ENCODE results near the gene ZNF878.
"Not testable (repeated sequence)": the region's sequence is repeated elsewhere in the genome, so short reads cannot be mapped to it uniquely, and the experiment has no call there.

ZNF878 gene

DNA sequence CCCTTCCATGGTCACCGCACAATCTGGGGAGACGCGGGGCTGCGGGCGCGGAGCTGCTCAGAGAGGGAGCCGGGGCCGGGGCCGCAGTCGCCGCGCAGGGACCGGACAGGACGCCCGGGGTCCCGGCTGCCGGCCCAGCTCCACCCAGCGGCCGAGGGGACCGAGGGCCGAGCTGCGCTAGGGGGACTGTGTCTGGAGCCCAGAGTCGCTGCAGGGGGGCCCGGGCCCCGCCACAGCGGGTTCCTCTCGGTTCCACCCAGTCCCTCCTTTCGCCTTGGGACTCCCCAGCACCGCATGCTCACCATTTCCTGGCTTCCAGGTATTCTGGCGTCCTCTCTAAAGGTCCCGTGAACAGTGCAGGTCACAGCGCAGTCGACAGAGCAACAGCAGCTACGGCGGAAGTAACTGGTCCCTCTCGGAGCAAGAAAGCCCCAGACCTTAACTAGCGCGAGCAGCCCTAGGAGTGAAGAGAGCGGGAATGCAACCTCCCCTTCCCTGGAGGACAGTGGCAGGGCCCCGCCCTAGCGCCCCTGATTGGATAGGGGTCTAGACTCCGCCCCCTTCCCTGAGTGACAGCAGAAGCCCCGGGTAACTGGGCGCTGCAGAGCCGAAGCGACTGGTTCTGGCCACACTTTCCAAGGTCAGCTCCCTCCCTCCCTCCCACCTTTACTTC, at the start of gene ZNF878:
Gene ZNF878 (minus strand): TSS at position 465 of the 673 bp plus-strand sequence. CDS start 160 bp downstream, at position 305.
- peak; percentile 89 for DNase-seq

DNA sequence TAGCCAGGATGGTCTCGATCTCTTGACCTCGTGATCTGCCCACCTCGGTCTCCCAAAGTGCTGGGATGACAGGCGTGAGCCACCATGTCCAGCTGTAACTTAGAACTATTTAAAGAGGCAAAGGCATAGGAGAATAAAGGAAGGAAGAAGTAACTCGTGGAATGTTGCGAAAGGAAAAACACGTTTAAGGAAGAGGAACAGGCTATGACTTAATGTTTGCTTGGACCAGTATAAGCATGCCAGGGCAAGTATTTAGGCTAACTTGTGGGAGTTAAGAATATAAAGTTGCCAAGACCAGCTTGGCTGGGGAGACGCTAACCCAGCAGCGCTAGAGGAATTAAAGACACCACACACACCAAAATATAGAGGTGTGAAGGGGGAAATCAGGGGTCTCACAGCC, 45.3 kb upstream of the ZNF878 start:
- no peak for DNase-seq

DNA sequence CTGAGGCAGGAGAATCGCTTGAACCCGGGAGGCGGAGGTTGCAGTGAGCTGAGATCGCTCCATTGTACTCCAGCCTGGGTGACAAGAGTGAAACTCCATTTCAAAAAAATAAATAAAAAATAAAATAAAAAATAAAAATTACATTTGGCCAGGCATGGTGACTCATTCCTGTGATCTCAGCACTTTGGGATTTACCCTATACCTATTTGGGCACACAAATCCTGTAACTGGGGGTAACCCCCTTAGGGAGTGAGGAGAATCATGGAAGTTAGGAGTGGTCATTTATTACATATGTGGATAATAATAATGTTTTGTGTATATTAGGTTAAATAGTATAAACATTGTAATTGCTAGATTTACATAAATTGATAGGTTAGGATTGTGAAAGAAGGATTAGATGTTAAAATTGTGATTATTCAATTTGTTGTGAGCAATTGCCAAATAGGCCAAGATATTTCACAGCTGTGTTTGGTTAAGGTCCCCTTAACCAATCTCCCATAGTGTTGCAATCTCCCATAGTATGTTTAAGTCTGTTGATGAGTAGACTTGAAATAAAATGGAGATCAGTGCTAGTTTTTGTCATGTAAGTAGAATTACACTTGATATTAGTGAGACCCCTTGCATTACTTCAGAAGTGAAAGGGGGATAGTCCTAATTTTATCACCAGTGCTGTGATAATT, 42.5 kb upstream of the ZNF878 start:
- DNase-seq: no peak

GRCh38 chr19:12093777-12094176, 41.0 kb upstream of the ZNF878 start:
- DNase-seq: no peak

DNA sequence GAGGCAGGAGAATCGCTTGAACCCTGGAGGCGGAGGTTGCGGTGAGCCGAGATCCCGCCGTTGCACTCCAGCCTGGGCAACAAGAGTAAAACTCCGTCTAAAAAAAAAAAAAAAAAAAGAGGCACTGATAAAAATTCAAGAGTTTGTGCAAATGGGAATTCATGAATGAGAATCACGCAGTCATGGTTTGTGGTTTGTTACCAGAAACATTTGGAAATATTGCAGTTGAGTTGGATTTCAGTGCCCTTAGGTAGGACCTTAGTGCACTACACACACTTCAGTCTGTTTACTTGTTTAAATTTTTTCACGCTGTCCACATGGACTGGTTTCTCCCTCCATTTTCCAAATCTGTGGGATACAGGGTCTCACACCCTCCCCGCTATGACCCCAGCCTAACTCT, 40.2 kb upstream of the ZNF878 start:
- no peak for DNase-seq

DNA sequence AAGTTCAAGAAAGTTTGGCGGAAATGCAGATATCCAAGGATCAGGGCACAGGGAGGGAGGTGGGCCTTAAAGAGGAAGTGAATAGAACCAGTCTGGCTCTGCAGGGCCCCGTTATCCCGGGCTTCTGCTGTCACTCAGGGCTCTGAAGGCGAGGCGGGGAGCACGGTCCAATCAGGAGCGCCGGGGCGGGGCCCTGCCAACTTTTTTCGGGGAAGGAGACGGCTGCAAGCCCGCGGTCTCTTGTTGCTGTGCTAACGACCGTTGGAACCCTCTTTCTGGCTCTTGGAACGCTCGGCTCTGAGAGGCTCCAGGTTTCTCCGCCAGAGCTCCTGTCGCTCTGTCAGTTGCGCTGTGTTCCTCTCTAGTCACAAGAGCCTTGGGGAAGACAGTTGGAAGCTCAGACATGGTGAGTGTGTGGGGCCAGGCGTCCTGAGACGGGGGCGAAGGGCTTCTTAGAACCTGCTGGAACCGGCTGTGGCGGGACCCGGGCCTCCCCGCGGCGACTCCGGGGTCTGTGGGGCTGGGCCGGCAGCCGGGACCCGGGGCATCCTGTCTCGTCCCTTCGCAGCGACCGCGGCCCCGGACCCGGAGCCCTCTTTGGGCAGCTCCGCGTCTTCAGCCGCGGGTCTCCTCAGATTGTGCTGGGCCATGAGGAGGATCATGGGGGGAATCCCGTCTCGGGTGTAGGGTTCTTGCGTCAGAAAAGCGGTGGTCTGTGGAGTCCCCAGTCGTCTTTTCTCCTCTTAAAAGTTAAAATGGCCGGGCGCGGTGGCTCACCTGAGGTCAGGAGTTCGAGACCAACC, 39.5 kb upstream of the ZNF878 start:
- peak; percentile 5 for DNase-seq

DNA sequence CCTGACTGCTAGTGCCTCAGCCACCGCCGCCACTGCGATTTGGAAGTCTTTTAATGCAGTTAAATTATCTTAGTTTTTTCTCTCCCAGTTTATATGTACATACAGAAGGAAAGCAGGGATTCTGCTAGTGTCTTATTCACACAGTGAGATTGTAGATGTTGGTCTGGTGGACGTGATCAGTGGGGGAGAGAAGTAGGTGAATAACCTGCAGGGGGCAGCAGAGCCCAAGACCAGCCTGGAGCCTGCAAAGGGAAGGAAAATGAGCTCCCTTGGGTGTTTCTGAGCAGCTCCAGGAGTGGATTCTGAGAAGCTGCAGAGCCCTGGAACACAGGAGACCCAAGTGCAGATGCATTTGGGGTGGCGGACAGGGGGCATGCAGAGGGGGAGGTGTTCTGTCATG, 38.0 kb upstream of the ZNF878 start:
- DNase-seq: peak; percentile 41

GRCh38 chr19:12085074-12085818, 32.5 kb upstream of the ZNF878 start:
- no peak for DNase-seq

DNA sequence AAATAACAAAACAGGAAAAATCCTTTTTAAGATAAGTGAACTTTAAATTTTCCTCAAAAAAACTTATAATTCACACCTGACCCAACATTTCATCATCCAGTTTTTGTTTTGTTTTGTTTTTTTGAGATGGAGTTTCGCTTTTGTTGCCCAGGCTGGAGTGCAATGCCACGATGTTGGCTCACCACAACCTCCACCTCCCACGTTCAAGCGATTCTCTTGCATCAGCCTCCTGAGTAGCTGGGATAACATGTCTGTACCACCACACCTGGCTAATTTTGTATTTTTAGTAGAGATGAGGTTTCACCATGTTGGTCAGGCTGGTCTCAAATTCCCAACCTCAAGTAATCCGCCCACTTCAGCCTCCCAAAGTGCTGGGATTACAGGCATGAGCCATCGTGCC, 30.6 kb upstream of the ZNF878 start:
- DNase-seq: not testable (repeated sequence)

- no peak for DNase-seq
These were observed 24.6 kb upstream of the ZNF878 start for GRCh38 chr19:12077375-12077774.

DNA sequence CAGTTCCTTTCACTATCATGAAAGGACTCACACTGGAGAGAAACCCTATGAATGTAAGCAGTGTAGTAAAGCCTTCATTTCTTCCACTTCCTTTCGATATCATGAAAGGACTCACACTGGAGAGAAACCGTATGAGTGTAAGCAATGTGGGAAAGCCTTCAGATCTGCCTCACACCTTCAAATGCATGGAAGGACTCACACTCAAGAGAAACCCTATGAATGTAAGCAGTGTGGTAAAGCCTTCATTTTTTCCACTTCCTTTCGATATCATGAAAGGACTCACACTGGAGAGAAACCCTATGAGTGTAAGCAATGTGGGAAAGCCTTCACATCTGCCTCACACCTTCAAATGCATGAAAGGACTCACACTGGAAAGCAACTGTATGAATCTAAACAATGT, 23.6 kb upstream of the ZNF878 start:
- DNase-seq: not testable (repeated sequence)

GRCh38 chr19:12075538-12076139, 22.9 kb upstream of the ZNF878 start:
- no peak for DNase-seq

DNA sequence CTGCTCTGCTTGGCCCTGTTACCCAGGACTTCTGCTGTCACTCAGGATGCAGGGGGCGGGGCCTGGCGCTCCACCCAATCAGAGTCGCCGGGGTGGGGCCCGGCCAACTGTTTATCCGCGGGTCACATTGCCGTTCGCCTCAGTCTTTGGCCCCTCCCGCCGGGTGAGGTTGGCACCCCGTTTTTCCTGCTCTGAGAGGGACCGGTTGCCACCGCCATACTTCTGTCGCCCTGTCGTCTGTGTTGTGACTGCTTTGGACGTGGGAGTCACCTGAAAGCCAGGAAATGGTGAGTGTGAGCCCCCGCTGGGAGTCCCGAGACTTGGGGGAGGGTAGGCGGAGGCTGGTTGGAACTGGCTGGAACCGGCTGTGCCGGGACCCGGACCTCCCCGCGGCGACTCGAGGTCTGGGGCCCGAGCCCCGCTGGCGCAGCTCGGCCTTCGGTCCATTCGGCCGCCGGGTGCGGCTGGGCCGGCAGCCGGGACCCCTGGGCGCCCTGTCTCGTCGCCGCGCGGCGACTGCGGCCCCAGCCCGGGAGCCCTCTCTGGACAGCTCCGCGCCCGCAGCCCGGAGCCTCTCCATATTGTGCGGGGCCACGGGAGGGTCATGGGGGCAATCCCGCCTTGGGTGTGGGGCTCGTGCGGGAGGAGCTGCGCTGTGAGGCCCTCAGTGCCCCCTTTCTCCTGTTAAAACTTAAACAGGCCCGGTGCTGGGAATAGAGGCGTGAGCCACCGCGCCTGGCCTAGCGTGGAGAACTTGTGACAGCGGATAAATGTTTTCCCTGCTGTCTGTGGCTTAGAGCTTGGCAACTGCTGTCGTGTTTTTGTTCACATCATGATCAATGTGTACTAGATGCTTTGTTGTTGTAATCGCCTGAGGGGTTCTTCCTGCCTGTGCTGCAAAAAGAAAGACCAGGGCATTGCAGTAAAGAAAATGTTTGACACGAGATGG, 12.1 kb upstream of the ZNF878 start, which contains the start of gene ZNF844:
Gene ZNF844 (plus strand): TSS at position 142 of the 949 bp plus-strand sequence. CDS start 143 bp downstream, at position 285.
- peak; percentile 73 for DNase-seq

DNA sequence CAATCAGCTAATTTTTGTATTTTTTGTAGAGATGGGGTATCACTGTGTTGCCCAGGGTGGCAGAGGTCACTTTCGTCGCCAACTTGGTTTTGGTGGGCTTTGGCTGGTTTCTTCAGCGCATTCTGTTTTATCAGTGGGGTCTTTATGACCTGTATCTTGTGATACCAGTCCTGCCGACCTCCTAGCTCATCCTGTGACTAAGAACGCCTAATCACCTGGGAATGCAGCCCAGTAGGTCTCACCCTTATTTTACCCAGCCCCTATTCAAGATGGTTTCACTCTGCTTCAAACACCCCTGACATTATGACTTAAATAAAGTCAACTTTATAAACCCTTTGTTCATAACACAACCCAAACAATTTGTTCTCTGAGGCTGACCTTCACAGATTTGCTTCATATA, 3.0 kb upstream of the ZNF878 start:
- no peak for DNase-seq

GRCh38 chr19:12052091-12052496, 667 bp downstream of the ZNF878 start:
- DNase-seq: no peak

DNA sequence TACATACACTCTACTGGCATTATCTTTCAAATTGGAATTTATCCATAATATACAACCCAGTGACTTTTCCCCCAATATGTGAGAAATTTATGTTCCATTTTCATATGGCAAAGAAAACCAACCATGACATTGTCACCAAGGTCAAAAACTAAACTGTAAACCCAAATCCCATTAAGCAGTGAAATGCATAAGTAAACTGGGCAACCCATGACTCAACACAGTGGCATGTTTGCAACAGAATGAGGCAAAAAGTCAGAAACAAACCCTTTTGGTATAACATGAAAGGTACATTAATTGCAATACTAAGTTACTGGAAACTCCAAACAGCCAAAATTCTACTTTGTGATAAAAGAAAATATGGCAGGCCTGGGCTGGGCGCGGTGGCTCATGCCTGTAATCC, 4.9 kb downstream of the ZNF878 start:
- DNase-seq: no peak

DNA sequence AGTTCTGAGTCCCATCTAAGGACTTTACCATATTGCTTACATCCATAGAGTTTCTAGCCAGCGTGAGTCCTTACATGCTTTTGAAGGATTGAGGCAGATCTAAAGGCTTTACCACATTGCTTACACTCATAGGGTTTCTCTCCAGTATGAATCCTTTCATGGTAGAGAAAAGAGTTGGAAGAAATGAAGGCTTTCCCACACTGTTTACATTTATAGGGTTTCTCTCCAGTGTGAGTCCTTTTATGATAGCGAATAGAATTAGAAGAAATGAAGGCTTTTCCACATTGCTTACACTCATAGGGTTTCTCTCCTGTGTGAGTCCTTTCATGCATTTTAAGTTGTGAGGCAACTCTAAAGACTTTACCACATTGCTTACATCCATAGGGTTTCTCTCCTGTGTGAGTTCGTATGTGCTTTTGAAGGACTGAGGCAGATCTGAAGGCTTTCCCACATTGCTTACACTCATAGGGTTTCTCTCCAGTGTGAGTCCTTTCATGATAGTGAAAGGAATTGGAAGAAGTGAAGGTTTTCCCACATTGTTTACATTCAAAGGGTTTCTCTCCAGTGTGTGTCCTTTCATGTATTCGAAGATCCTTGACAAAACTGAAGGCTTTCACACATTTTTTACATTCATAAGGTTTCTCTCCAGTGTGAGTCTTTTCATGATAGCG, 8.9 kb downstream of the ZNF878 start:
- no peak for DNase-seq

- no peak for DNase-seq
These were observed 9.9 kb downstream of the ZNF878 start for GRCh38 chr19:12042893-12043292.

GRCh38 chr19:12035220-12036172, 17.3 kb downstream of the ZNF878 start, which contains the start of gene ZNF433:
Gene ZNF433, minus strand, starts transcription at chr19:12035679. Its CDS starts 140 bp downstream, at chr19:12035539.
- DNase-seq: peak; percentile 91

All from NCI-H774 (cell line).